ENCODE results near the gene ZAP70. TPM values are rescaled to one million over a fixed set of nuclear protein-coding genes. Genes with fewer than 3 reads are reported as not detected.

ZAP70 gene
- total and polyA plus RNA-seq, 2 of the 13 experiments (the other 11 are each of a cell fraction or from before 2014, with no cell fraction given): 0.51 to 4.0 TPM

DNA sequence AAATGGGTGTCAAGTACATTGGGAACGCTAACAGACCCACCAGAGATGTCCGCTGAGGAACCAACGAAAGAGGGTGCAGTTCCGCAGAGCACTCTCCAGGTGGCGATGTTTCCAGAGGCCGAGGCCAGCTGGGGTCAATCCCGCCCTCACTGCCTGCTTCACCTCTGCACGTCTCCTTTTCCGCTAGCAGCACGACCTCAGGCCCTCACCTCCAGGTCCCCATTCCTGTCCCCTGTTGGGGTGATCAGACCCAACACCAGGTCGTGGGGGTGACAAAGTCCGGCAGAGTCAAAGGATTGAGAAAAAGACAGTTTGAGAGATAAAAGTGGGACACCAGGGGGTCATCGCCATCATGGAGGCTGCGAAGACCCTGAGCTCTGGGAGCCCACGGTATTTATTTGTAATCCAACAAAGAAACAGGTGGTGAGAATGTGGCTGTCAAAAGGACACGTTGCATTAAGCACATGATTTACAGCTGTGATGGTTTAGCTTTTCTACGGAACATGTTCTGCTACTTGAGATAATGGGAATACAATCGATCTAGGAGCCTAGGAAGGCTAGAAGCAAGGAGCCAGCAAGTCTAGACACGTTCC, 27.3 kb downstream of the ZAP70 start (continued):
- TF ChIP-seq ATF6 (CRISPR knock-in tag; conservative IDR thresholded peaks at IDR 0.05) (no peak), GPN1 (CRISPR knock-in tag; IDR thresholded peaks at IDR 0.05; ENCODE audit: borderline replicate concordance) (no peak), WIZ (CRISPR knock-in tag; IDR thresholded peaks at IDR 0.05) (no peak), SMC3 (IDR thresholded peaks at IDR 0.05; ENCODE audit: low read length) (peak; percentile 70), HNF1A (IDR thresholded peaks at IDR 0.05; ENCODE audit: low read depth) (no peak), HNF1A (CRISPR knock-in tag; IDR thresholded peaks at IDR 0.05; ENCODE audit: borderline replicate concordance) (no peak), MED8 (CRISPR knock-in tag; IDR thresholded peaks at IDR 0.05; ENCODE audit: insufficient replicate concordance) (no peak), BRF2 (CRISPR knock-in tag; IDR thresholded peaks at IDR 0.05) (no peak), DNMT1 (CRISPR knock-in tag; IDR thresholded peaks at IDR 0.05) (no peak), SUZ12 (IDR thresholded peaks at IDR 0.05; ENCODE audit: low read depth, low read length) (no peak), ZBTB38 (CRISPR knock-in tag; IDR thresholded peaks at IDR 0.05) (no peak)
- TF ChIP-seq, protein P1, sequence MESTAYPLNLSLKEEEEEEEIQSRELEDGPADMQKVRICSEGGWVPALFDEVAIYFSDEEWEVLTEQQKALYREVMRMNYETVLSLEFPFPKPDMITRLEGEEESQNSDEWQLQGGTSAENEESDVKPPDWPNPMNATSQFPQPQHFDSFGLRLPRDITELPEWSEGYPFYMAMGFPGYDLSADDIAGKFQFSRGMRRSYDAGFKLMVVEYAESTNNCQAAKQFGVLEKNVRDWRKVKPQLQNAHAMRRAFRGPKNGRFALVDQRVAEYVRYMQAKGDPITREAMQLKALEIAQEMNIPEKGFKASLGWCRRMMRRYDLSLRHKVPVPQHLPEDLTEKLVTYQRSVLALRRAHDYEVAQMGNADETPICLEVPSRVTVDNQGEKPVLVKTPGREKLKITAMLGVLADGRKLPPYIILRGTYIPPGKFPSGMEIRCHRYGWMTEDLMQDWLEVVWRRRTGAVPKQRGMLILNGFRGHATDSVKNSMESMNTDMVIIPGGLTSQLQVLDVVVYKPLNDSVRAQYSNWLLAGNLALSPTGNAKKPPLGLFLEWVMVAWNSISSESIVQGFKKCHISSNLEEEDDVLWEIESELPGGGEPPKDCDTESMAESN (CRISPR knock-in tag; conservative IDR thresholded peaks at IDR 0.05): no peak
- TF ChIP-seq, protein P2, sequence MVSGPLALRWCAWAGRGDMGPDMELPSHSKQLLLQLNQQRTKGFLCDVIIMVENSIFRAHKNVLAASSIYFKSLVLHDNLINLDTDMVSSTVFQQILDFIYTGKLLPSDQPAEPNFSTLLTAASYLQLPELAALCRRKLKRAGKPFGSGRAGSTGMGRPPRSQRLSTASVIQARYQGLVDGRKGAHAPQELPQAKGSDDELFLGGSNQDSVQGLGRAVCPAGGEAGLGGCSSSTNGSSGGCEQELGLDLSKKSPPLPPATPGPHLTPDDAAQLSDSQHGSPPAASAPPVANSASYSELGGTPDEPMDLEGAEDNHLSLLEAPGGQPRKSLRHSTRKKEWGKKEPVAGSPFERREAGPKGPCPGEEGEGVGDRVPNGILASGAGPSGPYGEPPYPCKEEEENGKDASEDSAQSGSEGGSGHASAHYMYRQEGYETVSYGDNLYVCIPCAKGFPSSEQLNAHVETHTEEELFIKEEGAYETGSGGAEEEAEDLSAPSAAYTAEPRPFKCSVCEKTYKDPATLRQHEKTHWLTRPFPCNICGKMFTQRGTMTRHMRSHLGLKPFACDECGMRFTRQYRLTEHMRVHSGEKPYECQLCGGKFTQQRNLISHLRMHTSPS (CRISPR knock-in tag; IDR thresholded peaks at IDR 0.05; ENCODE audit: low read depth): no peak
- TF ChIP-seq, protein P3, sequence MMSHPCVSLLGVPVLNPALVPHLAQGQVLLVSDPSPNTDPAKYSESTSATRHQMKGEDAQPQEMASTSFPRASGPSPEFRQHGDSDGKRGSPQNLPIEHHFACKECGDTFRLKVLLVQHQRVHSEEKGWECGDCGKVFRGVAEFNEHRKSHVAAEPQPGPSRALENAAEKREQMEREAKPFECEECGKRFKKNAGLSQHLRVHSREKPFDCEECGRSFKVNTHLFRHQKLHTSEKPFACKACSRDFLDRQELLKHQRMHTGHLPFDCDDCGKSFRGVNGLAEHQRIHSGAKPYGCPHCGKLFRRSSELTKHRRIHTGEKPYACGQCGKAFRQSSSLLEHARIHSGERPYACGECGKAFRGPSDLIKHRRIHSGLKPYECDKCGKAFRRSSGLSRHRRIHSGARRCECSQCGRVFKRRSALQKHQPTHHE (CRISPR knock-in tag; IDR thresholded peaks at IDR 0.05; ENCODE audit: borderline replicate concordance): no peak
